Measurements from ENCODE around the gene SNX25.

SNX25 gene

GRCh38 chr4:185209031-185209851 lies at the start of gene SNX25 (continued):
- TF ChIP-seq ZNF280C (tag by site-specific recombination; IDR thresholded peaks at IDR 0.05) (no peak), ZFP3 (tag by site-specific recombination; IDR thresholded peaks at IDR 0.05; ENCODE audit: low read depth) (no peak), ZSCAN5A (tag by site-specific recombination; IDR thresholded peaks at IDR 0.05) (no peak), ZNF48 (tag by site-specific recombination; IDR thresholded peaks at IDR 0.05) (no peak)

- no peak overlapping the region for H3K4me3 ChIP-seq (ENCODE audit: low read depth, low read length)
- TF ChIP-seq YY1 (tag by site-specific recombination; IDR thresholded peaks at IDR 0.05) (no peak), ZNF175 (tag by site-specific recombination; IDR thresholded peaks at IDR 0.05) (no peak), ZBTB49 (tag by site-specific recombination; IDR thresholded peaks at IDR 0.05; ENCODE audit: low read depth) (no peak), ZSCAN30 (tag by site-specific recombination; IDR thresholded peaks at IDR 0.05) (no peak), ZNF518A (tag by site-specific recombination; conservative IDR thresholded peaks at IDR 0.05; ENCODE audit: low read depth) (no peak), ZFHX2 (tag by site-specific recombination; conservative IDR thresholded peaks at IDR 0.05) (peak; percentile 28; the same call in 1 of the 2 replicates), ZNF404 (tag by site-specific recombination; IDR thresholded peaks at IDR 0.05) (no peak)
- H3K36me3 ChIP-seq (ENCODE audit: control insufficient read depth in 2 of 2, insufficient read depth in 1 of 2, low read length in 2 of 2): peaks cover 3 to 35% of the 10 kb centered on the region in 2 experiments; a peak in 2 of 3 replicates
- no peak overlapping the region for H3K27ac ChIP-seq (ENCODE audit: extremely low read depth, low read depth, low read length)
- ChIA-PET POLR2A (no interaction called here), CTCF (interaction anchor here (0.9 kb wide), 1 partner anchor 18 kb away, joined by 3 read pairs; no protein-coding TSS in a partner anchor)
- H3K9me3 ChIP-seq (ENCODE audit: control insufficient read depth, insufficient read depth, low read depth, low read length): no peaks in the 10 kb centered on the region
- no peaks in the 10 kb centered on the region for H3K4me1 ChIP-seq (ENCODE audit: control insufficient read depth, insufficient read depth, low read length)
Observed at GRCh38 chr4:185165605-185166063, 43.8 kb upstream of the SNX25 start.
